ENCODE data around the gene SPRR5. TPM values are rescaled to one million over a fixed set of nuclear protein-coding genes. Genes with fewer than 3 reads are reported as not detected.

The SPRR5 gene
- total RNA-seq, 2 donors from 2014 or later, result not detected

DNA sequence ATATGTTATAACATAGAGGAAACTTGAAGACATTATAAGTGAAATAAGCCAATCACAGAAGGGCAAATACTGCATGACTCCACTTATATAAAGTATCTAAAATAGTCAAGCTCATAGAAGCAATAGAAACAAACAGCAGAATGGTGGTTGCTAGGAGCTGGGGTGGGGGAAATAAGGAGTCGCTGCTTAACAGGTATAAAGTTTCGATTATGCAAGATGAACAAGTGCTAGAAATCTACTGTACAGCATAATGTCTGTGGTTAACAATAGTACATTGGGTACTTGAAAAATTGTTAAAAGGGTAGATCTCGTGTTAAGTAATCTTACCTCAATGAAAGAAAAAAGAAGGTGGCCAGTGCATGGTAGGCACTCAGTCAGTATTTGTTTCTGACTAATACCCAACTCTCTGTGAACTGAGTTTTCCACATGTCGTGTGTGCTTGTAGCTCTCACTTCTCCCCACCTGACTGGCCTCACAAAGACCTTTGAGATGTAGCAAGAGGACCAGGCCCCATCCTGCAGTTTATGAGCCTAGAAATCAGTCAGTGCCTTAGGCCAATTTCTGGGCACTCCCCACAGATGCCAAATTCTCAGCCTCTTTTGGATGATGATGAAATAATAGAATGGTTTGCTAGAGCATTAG is 14.7 kb upstream of the SPRR5 start:
- Histone ChIP-seq H3K4me3 (no peak overlapping the region), H3K4me1 (no peaks in the 10 kb centered on the region), H3K36me3 (no peaks in the 10 kb centered on the region), H3K27ac (no peak overlapping the region), H3K9me3 (no peaks in the 10 kb centered on the region), H3K27me3 (no peaks in the 10 kb centered on the region)
- TF ChIP-seq CTCF (IDR thresholded peaks at IDR 0.05), result no peak
- no peak for DNase-seq (ENCODE audit: low spot score)

GRCh38 chr1:152933196-152933595 is 13.8 kb upstream of the SPRR5 start:
- no peaks in the 10 kb centered on the region for H3K36me3 ChIP-seq
- H3K27me3 ChIP-seq, result no peaks in the 10 kb centered on the region
- DNase-seq (ENCODE audit: low spot score), result no peak
- TF ChIP-seq CTCF (IDR thresholded peaks at IDR 0.05), result no peak
- no peaks in the 10 kb centered on the region for H3K4me1 ChIP-seq
- no peak overlapping the region for H3K4me3 ChIP-seq
- no peak overlapping the region for H3K27ac ChIP-seq
- no peaks in the 10 kb centered on the region for H3K9me3 ChIP-seq

DNA sequence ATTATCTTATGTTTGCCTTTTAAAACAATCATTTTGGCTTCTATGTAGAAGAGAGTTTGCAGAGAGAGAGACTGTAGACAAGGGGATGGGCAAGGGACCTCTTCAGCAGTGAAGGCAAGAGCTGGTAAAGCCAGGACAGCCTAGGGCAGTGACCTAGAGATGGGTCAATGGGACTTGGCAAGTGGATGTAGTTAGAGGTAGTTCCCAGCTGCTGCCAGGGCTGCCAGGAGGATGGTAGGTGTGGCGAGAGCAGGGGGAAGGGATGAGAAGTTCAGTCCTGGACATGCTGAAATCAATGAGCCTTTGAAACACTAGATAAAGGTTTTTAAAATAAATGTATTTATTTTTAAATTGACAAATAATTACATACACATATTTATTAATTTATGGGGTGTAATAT is 6.4 kb upstream of the SPRR5 start:
- no peaks in the 10 kb centered on the region for H3K27me3 ChIP-seq
- H3K4me1 ChIP-seq, result no peaks in the 10 kb centered on the region
- no peak for TF ChIP-seq CTCF (IDR thresholded peaks at IDR 0.05)
- no peaks in the 10 kb centered on the region for H3K9me3 ChIP-seq
- DNase-seq (ENCODE audit: low spot score), result no peak
- H3K4me3 ChIP-seq, result no peak overlapping the region
- no peaks in the 10 kb centered on the region for H3K36me3 ChIP-seq
- H3K27ac ChIP-seq, result no peak overlapping the region

- H3K36me3 ChIP-seq, result no peaks in the 10 kb centered on the region
- DNase-seq (ENCODE audit: low spot score), result no peak
- no peaks in the 10 kb centered on the region for H3K27me3 ChIP-seq
- no peak overlapping the region for H3K27ac ChIP-seq
- H3K4me3 ChIP-seq, result no peak overlapping the region
- TF ChIP-seq CTCF (IDR thresholded peaks at IDR 0.05), result no peak
- no peaks in the 10 kb centered on the region for H3K9me3 ChIP-seq
- no peaks in the 10 kb centered on the region for H3K4me1 ChIP-seq
These were observed 5.8 kb upstream of the SPRR5 start for GRCh38 chr1:152941037-152941711.

GRCh38 chr1:152942161-152942560 is 4.8 kb upstream of the SPRR5 start:
- DNase-seq (ENCODE audit: low spot score), result no peak
- H3K27ac ChIP-seq, result no peak overlapping the region
- no peak overlapping the region for H3K4me3 ChIP-seq
- H3K9me3 ChIP-seq, result no peaks in the 10 kb centered on the region
- H3K27me3 ChIP-seq, result no peaks in the 10 kb centered on the region
- TF ChIP-seq CTCF (IDR thresholded peaks at IDR 0.05), result no peak
- H3K4me1 ChIP-seq, result no peaks in the 10 kb centered on the region
- H3K36me3 ChIP-seq, result no peaks in the 10 kb centered on the region

- Histone ChIP-seq H3K27me3 (no peaks in the 10 kb centered on the region), H3K36me3 (no peaks in the 10 kb centered on the region), H3K4me3 (no peak overlapping the region), H3K9me3 (no peaks in the 10 kb centered on the region), H3K27ac (no peak overlapping the region), H3K4me1 (no peaks in the 10 kb centered on the region)
- DNase-seq (ENCODE audit: low spot score), result no peak
- no peak for TF ChIP-seq CTCF (IDR thresholded peaks at IDR 0.05)
These were observed 758 bp upstream of the SPRR5 start for GRCh38 chr1:152946248-152946647.

All from right atrium auricular region (tissue), 2 donors.